NCI-H2227 treated with DMSO at 0.1 percent for 48 hours (cell line): ENCODE results near the gene ZDHHC16.

ENCODE experiments used
- DNase-seq: peaks from one replicate; lab custom pipeline; 2025; lab: John Stamatoyannopoulos, UW

Gene ZDHHC16

GRCh38 chr10:97479939-97480338 is 34.0 kb downstream of the ZDHHC16 start:
- no peak for DNase-seq

- DNase-seq, result no peak
Observed at GRCh38 chr10:97481071-97481470, 35.1 kb downstream of the ZDHHC16 start.

- DNase-seq, result no peak
Observed at GRCh38 chr10:97482381-97482780, 36.4 kb downstream of the ZDHHC16 start.

GRCh38 chr10:97483506-97483905 is 37.5 kb downstream of the ZDHHC16 start:
- no peak for DNase-seq

- no peak for DNase-seq
Observed at GRCh38 chr10:97483921-97484320, 37.9 kb downstream of the ZDHHC16 start.

- no peak for DNase-seq
Observed at GRCh38 chr10:97485647-97486281, 39.8 kb downstream of the ZDHHC16 start.

GRCh38 chr10:97490592-97490991 is 44.6 kb downstream of the ZDHHC16 start:
- DNase-seq, result no peak

GRCh38 chr10:97494151-97494550 is 48.2 kb downstream of the ZDHHC16 start:
- no peak for DNase-seq

- no peak for DNase-seq
Observed at GRCh38 chr10:97494863-97495506, 49.0 kb downstream of the ZDHHC16 start.

GRCh38 chr10:97497572-97498075 is 51.6 kb downstream of the ZDHHC16 start:
- peak; percentile 33 for DNase-seq

- DNase-seq, result peak; percentile 97
Observed at GRCh38 chr10:97498076-97498840, 52.3 kb downstream of the ZDHHC16 start, which contains the start of gene MMS19. Gene MMS19, minus strand, starts transcription at chr10:97498422. Its CDS starts 38 bp downstream, at chr10:97498384.

GRCh38 chr10:97498841-97499560 is 53.0 kb downstream of the ZDHHC16 start, which contains the start of gene UBTD1:
Gene UBTD1, plus strand, starts transcription at chr10:97498924. Its CDS starts 280 bp downstream, at chr10:97499204.
- DNase-seq, result no peak

GRCh38 chr10:97499561-97500296 is 53.8 kb downstream of the ZDHHC16 start:
- DNase-seq, result no peak

- no peak for DNase-seq
Observed at GRCh38 chr10:97500297-97500575, 54.3 kb downstream of the ZDHHC16 start.

GRCh38 chr10:97502916-97503315 is 56.9 kb downstream of the ZDHHC16 start:
- DNase-seq, result no peak

- no peak for DNase-seq
Observed at GRCh38 chr10:97503406-97503805, 57.4 kb downstream of the ZDHHC16 start.

GRCh38 chr10:97505152-97505551 is 59.2 kb downstream of the ZDHHC16 start:
- DNase-seq, result no peak

- DNase-seq, result no peak
Observed at GRCh38 chr10:97506199-97506991, 60.4 kb downstream of the ZDHHC16 start.
